ENCODE data around the gene PADI4.

DNA sequence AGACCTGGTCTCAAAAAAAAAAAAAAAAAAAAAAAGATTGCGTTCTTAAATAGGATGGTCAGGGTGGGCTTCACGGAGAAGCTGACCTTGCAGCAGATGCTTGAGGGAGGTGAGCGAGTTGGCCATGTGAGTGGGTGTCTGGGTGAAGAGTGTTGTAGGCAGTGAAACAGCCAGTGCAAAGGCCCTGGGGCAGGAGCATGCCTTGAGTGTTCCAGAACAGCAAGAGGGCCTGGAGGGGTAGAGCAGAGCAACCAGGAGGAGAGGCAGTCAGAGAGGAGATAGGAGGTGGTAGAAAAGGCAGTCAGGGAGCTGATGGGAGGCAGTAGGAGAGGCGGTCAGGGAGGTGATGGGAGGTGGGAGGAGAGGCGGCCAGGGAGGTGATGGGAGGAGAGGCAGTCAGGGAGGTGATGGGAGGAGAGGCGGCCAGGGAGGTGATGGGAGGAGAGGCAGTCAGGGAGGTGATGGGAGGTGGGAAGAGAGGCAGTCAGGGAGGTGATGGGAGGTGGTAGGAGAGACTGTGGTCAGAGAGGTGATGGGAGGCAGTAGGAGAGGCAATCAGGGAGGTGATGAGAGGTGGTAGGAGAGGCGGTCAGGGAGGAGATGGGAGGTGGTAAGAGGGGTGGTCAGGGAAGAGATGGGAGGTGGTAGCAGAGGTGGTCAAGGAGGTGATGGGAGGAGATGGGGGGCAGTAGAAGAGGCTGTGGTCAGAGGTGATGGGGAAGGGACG is 43.8 kb downstream of the PADI4 start:
- TF ChIP-seq CTCF (IDR thresholded peaks at IDR 0.05; ENCODE audit: low read depth, low read length, missing input control) (no peak), TAF1 (conservative IDR thresholded peaks at IDR 0.05) (no peak), ATF3 (IDR thresholded peaks at IDR 0.05) (no peak), SP1 (IDR thresholded peaks at IDR 0.05) (no peak), FOXA1 (IDR thresholded peaks at IDR 0.05) (no peak), RXRA (IDR thresholded peaks at IDR 0.05) (no peak), YY1 (IDR thresholded peaks at IDR 0.05) (no peak), HNF4G (IDR thresholded peaks at IDR 0.05) (no peak), RAD21 (IDR thresholded peaks at IDR 0.05) (no peak), GABPA (IDR thresholded peaks at IDR 0.05 in 1 of 2, conservative IDR thresholded peaks at IDR 0.05 in 1 of 2) (no peak), EGR1 (IDR thresholded peaks at IDR 0.05; ENCODE audit: low read depth in 2 of 2) (no peak)
- TF ChIP-seq, protein P1, sequence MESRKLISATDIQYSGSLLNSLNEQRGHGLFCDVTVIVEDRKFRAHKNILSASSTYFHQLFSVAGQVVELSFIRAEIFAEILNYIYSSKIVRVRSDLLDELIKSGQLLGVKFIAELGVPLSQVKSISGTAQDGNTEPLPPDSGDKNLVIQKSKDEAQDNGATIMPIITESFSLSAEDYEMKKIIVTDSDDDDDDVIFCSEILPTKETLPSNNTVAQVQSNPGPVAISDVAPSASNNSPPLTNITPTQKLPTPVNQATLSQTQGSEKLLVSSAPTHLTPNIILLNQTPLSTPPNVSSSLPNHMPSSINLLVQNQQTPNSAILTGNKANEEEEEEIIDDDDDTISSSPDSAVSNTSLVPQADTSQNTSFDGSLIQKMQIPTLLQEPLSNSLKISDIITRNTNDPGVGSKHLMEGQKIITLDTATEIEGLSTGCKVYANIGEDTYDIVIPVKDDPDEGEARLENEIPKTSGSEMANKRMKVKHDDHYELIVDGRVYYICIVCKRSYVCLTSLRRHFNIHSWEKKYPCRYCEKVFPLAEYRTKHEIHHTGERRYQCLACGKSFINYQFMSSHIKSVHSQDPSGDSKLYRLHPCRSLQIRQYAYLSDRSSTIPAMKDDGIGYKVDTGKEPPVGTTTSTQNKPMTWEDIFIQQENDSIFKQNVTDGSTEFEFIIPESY (IDR thresholded peaks at IDR 0.05), result no peak
- TF ChIP-seq, protein P2, sequence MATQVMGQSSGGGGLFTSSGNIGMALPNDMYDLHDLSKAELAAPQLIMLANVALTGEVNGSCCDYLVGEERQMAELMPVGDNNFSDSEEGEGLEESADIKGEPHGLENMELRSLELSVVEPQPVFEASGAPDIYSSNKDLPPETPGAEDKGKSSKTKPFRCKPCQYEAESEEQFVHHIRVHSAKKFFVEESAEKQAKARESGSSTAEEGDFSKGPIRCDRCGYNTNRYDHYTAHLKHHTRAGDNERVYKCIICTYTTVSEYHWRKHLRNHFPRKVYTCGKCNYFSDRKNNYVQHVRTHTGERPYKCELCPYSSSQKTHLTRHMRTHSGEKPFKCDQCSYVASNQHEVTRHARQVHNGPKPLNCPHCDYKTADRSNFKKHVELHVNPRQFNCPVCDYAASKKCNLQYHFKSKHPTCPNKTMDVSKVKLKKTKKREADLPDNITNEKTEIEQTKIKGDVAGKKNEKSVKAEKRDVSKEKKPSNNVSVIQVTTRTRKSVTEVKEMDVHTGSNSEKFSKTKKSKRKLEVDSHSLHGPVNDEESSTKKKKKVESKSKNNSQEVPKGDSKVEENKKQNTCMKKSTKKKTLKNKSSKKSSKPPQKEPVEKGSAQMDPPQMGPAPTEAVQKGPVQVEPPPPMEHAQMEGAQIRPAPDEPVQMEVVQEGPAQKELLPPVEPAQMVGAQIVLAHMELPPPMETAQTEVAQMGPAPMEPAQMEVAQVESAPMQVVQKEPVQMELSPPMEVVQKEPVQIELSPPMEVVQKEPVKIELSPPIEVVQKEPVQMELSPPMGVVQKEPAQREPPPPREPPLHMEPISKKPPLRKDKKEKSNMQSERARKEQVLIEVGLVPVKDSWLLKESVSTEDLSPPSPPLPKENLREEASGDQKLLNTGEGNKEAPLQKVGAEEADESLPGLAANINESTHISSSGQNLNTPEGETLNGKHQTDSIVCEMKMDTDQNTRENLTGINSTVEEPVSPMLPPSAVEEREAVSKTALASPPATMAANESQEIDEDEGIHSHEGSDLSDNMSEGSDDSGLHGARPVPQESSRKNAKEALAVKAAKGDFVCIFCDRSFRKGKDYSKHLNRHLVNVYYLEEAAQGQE (IDR thresholded peaks at IDR 0.05), result no peak
- TF ChIP-seq, protein P3, sequence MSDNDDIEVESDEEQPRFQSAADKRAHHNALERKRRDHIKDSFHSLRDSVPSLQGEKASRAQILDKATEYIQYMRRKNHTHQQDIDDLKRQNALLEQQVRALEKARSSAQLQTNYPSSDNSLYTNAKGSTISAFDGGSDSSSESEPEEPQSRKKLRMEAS (IDR thresholded peaks at IDR 0.05), result no peak
